ENCODE results near the gene DDX25.

Gene DDX25

DNA sequence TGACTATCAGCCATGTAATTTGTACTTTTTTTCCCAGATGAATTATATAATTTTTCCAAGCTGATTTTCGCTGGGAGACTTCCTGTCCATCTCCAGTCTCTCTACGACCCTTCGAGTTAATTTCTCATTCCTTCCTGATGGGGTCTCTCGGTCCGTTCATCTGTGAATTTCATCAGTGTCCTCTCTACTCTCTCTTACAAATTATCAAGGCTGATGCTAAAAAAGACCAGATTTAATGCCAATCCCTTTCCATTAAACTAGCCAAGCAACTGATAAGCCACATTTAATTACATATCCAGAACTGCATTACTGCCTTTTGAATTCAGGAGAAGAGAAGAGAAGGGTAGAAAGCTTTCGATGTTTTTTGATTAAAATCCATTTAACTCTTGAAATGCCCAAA lies 67.3 kb downstream of the DDX25 start:
- no peak for DNase-seq (ENCODE audit: extremely low read depth, insufficient read length)
- no peaks in the 10 kb centered on the region for H3K27me3 ChIP-seq (replicated peaks; ENCODE audit: control insufficient read depth, insufficient read depth, low read length)
- H3K36me3 ChIP-seq (ENCODE audit: control insufficient read depth, insufficient read depth, low read length): no peaks in the 10 kb centered on the region
- H3K4me3 ChIP-seq (replicated peaks; ENCODE audit: low read depth, low read length): no peak overlapping the region
- TF ChIP-seq, protein P1, sequence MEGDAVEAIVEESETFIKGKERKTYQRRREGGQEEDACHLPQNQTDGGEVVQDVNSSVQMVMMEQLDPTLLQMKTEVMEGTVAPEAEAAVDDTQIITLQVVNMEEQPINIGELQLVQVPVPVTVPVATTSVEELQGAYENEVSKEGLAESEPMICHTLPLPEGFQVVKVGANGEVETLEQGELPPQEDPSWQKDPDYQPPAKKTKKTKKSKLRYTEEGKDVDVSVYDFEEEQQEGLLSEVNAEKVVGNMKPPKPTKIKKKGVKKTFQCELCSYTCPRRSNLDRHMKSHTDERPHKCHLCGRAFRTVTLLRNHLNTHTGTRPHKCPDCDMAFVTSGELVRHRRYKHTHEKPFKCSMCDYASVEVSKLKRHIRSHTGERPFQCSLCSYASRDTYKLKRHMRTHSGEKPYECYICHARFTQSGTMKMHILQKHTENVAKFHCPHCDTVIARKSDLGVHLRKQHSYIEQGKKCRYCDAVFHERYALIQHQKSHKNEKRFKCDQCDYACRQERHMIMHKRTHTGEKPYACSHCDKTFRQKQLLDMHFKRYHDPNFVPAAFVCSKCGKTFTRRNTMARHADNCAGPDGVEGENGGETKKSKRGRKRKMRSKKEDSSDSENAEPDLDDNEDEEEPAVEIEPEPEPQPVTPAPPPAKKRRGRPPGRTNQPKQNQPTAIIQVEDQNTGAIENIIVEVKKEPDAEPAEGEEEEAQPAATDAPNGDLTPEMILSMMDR (IDR thresholded peaks at IDR 0.05; ENCODE audit: insufficient read depth, low read length, poor library complexity, severe bottlenecking): no peak

DNA sequence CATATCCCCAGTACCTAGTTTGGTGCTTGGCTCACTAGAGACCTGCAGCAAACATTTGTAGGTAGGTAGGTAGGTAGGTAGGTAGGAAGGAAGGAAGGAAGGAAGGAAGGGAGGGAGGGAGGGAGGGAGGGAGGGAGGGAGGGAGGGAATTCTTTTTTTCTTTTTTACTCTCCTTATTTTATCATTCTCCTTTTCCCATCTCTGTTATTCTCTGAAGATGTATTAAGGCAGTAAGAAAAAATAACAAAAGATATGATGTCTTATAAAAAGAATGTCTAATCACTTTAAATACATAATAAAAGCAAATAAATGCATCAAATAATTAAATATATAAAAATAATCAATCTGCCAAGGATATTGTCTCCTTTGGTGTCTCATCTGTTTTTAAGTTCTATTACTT lies 70.0 kb downstream of the DDX25 start:
- TF ChIP-seq, protein P1 (IDR thresholded peaks at IDR 0.05; ENCODE audit: insufficient read depth, low read length, poor library complexity, severe bottlenecking): no peak
- Histone ChIP-seq H3K4me3 (replicated peaks; ENCODE audit: low read depth, low read length) (no peak overlapping the region), H3K27me3 (replicated peaks; ENCODE audit: control insufficient read depth, insufficient read depth, low read length) (no peaks in the 10 kb centered on the region), H3K36me3 (ENCODE audit: control insufficient read depth, insufficient read depth, low read length) (no peaks in the 10 kb centered on the region)
- no peak for DNase-seq (ENCODE audit: extremely low read depth, insufficient read length)

DNA sequence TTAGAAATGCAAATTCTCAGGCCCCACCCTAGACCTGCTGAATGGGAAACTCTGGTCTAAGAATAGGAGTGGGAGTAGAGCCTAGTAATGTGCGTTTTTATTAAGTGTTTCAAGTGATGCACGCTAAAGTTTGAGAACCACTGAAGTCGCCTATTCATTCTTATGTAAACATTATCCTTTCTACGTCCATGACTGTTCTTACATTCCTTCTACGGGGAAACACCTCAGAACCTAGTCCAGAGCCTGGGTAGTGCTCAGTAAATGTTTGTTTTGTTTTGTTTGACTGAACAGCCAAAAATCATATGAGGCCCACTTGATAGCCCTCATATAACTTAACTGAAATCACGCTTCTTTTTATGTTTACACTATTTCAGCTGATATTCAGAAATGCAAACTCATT lies 71.3 kb downstream of the DDX25 start:
- H3K36me3 ChIP-seq (ENCODE audit: control insufficient read depth, insufficient read depth, low read length): no peaks in the 10 kb centered on the region

DNA sequence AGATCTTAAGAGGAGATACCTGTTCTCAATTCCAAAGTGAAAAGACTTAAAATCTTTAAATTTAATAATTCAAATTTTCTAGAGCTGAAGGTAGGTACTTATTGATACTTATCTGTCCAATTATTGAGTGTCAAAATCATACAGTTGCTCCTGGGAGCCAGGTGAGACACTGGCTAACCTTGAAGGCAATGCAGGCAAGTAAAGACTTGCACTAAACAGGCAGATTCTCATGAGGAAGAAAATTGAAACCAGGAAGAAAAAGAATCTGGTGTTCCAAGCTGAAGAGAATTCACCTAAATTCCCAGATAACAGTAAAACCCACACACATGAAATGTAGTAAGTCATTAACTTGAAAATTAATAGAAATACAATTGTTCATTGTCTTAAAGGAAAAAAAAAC lies 71.8 kb downstream of the DDX25 start:
- no peaks in the 10 kb centered on the region for H3K36me3 ChIP-seq (ENCODE audit: control insufficient read depth, insufficient read depth, low read length)
- TF ChIP-seq, protein P1 (IDR thresholded peaks at IDR 0.05; ENCODE audit: insufficient read depth, low read length, poor library complexity, severe bottlenecking): no peak
- no peak overlapping the region for H3K4me3 ChIP-seq (replicated peaks; ENCODE audit: low read depth, low read length)
- no peaks in the 10 kb centered on the region for H3K27me3 ChIP-seq (replicated peaks; ENCODE audit: control insufficient read depth, insufficient read depth, low read length)
- no peak for DNase-seq (ENCODE audit: extremely low read depth, insufficient read length)

More for the DNA sequence above, 71.3 kb downstream of the DDX25 start:
- Histone ChIP-seq H3K27me3 (replicated peaks; ENCODE audit: control insufficient read depth, insufficient read depth, low read length) (no peaks in the 10 kb centered on the region), H3K4me3 (replicated peaks; ENCODE audit: low read depth, low read length) (no peak overlapping the region)
- DNase-seq (ENCODE audit: extremely low read depth, insufficient read length): no peak
- TF ChIP-seq, protein P1 (IDR thresholded peaks at IDR 0.05; ENCODE audit: insufficient read depth, low read length, poor library complexity, severe bottlenecking): no peak

DNA sequence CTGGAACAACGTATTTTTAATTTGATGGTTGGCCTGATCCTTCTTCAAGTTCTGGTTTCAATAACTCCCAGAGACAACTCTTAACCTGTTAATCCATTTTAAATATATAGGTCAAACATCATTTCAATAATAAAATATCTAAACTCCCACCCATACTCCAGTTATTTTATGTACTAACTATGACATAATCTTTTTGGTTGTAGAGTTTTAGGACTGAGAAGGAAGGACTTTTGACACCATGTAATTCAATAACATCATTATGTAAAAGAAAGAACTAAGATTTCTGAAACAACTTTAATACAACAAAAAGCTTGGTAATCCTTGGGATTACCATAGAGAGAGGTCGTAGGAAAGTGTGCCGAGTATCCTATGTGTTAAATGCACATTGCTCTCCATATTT lies 73.0 kb downstream of the DDX25 start:
- no peaks in the 10 kb centered on the region for H3K27me3 ChIP-seq (replicated peaks; ENCODE audit: control insufficient read depth, insufficient read depth, low read length)
- H3K36me3 ChIP-seq (ENCODE audit: control insufficient read depth, insufficient read depth, low read length): no peaks in the 10 kb centered on the region
- TF ChIP-seq, protein P1 (IDR thresholded peaks at IDR 0.05; ENCODE audit: insufficient read depth, low read length, poor library complexity, severe bottlenecking): no peak
- H3K4me3 ChIP-seq (replicated peaks; ENCODE audit: low read depth, low read length): no peak overlapping the region
- no peak for DNase-seq (ENCODE audit: extremely low read depth, insufficient read length)

DNA sequence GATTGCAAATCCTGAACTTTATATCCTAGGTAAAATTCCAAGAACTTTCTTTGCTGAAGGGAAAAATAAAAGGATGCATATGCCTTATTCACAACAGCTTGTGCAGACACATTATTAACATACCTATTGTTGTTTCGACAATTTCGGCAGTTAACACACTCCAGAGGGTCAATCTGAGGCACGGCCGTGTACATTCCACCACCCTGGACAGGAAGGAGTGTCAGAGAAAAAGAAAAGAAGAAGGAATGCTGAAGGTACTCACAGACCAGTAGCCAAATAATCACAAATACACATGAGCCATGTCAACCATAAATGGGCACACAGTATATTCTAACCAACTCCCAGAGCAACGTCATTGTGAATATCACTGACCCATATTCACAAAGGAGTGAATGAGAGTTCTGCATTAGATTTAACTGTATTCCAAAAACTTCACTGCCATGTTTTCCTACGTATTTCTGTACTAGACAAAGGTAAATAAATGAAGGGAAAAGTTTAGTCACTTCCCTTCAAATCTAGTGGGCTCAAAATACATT lies 73.9 kb downstream of the DDX25 start:
- H3K36me3 ChIP-seq (ENCODE audit: control insufficient read depth, insufficient read depth, low read length): no peaks in the 10 kb centered on the region
- no peak overlapping the region for H3K4me3 ChIP-seq (replicated peaks; ENCODE audit: low read depth, low read length)
- H3K27me3 ChIP-seq (replicated peaks; ENCODE audit: control insufficient read depth, insufficient read depth, low read length): no peaks in the 10 kb centered on the region
- TF ChIP-seq, protein P1 (IDR thresholded peaks at IDR 0.05; ENCODE audit: insufficient read depth, low read length, poor library complexity, severe bottlenecking): no peak
- DNase-seq (ENCODE audit: extremely low read depth, insufficient read length): no peak
